ENCODE results near the gene PRODH2.

DNA sequence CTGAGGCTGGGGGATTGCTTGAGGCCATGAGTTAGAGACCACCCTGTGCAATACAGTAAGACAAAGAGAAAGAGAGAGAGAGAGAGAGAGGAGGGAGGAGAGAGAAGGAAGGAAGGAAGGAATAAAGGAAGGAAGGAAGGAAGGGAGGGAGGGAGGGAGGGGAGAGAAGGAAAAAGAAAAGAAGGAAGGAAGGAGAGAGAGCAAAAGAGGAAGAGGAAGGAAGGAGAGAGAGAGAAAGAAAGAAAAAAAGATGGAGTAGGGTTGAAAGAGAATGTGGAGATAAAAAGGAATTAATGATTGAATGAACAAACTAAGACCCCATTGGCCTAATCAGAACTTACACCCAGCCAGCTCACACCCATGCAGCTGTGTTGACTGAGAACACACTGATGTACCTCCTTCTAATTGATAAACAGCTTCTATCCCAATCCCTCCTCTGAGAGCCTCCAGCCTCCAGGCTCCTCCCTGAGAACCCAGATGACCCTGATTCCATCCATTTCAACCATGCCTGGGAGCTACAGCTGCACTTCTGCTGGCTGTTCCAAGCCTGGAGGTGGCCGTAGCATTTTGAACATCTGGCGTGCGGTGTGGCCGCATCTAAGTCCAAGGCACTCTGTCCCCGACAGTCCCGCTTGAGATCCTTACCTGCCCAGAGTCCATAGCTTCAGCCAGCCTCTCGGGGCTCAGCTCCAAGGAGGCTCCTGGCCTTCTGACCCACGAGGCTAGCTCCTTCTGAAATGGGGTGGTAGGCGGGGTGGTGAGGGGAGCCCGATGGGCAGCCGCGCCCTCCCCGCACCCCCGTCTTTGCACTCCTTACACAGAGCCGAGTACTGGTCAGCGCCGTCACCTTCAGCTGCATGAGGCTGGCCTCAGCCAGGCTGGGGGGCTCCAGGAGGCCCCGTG lies 1.1 kb downstream of the PRODH2 start:
- TF ChIP-seq, protein P1, sequence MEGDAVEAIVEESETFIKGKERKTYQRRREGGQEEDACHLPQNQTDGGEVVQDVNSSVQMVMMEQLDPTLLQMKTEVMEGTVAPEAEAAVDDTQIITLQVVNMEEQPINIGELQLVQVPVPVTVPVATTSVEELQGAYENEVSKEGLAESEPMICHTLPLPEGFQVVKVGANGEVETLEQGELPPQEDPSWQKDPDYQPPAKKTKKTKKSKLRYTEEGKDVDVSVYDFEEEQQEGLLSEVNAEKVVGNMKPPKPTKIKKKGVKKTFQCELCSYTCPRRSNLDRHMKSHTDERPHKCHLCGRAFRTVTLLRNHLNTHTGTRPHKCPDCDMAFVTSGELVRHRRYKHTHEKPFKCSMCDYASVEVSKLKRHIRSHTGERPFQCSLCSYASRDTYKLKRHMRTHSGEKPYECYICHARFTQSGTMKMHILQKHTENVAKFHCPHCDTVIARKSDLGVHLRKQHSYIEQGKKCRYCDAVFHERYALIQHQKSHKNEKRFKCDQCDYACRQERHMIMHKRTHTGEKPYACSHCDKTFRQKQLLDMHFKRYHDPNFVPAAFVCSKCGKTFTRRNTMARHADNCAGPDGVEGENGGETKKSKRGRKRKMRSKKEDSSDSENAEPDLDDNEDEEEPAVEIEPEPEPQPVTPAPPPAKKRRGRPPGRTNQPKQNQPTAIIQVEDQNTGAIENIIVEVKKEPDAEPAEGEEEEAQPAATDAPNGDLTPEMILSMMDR (IDR thresholded peaks at IDR 0.05), result no peak
- TF ChIP-seq POLR2A (IDR thresholded peaks at IDR 0.05), result no peak

Data from testis (tissue), 2 donors.